ENCODE data around the gene LPCAT3.

DNA sequence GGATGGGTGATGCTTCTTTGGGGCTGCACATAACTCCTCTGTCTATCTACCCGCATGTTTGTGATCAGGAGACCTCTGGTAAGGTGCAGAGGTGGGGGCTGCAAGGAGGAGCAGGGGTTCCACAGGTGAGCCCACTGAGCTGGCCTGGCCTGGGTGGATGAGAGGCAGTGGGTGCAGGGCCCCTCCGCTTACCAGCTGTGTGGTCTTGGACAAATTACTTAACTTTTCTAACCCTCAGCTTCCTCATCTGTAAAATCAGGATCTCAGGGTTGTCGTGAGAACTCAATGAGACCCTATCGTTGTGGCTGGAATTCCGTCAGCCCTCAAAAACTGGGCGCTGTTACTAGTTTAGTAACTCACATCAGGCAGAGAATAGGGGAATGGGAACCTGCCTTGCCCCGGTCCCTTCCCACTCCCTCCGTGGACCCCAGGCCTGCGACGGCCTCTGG lies 59.6 kb downstream of the LPCAT3 start:
- TF ChIP-seq GATA3 (IDR thresholded peaks at IDR 0.05; ENCODE audit: borderline replicate concordance) (no peak), EP300 (IDR thresholded peaks at IDR 0.05) (no peak), POLR2A (IDR thresholded peaks at IDR 0.05; ENCODE audit: low read length) (no peak), KDM1A (IDR thresholded peaks at IDR 0.05; ENCODE audit: low read depth) (no peak), SREBF2 (IDR thresholded peaks at IDR 0.05) (no peak), MYC (IDR thresholded peaks at IDR 0.05; ENCODE audit: borderline replicate concordance, low read length) (no peak)
- TF ChIP-seq, protein P1, sequence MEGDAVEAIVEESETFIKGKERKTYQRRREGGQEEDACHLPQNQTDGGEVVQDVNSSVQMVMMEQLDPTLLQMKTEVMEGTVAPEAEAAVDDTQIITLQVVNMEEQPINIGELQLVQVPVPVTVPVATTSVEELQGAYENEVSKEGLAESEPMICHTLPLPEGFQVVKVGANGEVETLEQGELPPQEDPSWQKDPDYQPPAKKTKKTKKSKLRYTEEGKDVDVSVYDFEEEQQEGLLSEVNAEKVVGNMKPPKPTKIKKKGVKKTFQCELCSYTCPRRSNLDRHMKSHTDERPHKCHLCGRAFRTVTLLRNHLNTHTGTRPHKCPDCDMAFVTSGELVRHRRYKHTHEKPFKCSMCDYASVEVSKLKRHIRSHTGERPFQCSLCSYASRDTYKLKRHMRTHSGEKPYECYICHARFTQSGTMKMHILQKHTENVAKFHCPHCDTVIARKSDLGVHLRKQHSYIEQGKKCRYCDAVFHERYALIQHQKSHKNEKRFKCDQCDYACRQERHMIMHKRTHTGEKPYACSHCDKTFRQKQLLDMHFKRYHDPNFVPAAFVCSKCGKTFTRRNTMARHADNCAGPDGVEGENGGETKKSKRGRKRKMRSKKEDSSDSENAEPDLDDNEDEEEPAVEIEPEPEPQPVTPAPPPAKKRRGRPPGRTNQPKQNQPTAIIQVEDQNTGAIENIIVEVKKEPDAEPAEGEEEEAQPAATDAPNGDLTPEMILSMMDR (IDR thresholded peaks at IDR 0.05) = no peak
- TF ChIP-seq, protein P2, sequence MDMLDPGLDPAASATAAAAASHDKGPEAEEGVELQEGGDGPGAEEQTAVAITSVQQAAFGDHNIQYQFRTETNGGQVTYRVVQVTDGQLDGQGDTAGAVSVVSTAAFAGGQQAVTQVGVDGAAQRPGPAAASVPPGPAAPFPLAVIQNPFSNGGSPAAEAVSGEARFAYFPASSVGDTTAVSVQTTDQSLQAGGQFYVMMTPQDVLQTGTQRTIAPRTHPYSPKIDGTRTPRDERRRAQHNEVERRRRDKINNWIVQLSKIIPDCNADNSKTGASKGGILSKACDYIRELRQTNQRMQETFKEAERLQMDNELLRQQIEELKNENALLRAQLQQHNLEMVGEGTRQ (IDR thresholded peaks at IDR 0.05) = no peak
